Measurements from ENCODE around the gene TTLL11.

- TF ChIP-seq CTCF (IDR thresholded peaks at IDR 0.05) (no peak), POLR2AphosphoS5 (IDR thresholded peaks at IDR 0.05) (no peak), POLR2A (IDR thresholded peaks at IDR 0.05) (no peak)
These were observed 52.4 kb downstream of the TTLL11 start for GRCh38 chr9:122040561-122041242.

Measured in gastroesophageal sphincter (tissue), 3 donors.